Fibroblast of peridontal ligament (primary cell): Measurements from ENCODE around the gene PTPRM.
A peak's percentile ranks its signal among the peaks of the same experiment; 100 is the strongest.
"Not testable (repeated sequence)": the region's sequence is repeated elsewhere in the genome, so short reads cannot be mapped to it uniquely, and the experiment has no call there.

Experiments
- DNase-seq: peaks from one replicate; pipeline ENCODE4 v3.0.0-alpha.2; 2010; ENCODE audit errors: extremely low read depth

Gene PTPRM

GRCh38 chr18:7945882-7946281 lies 378.8 kb downstream of the PTPRM start:
- DNase-seq = peak; percentile 81

- peak; percentile 90 for DNase-seq
These were observed 379.7 kb downstream of the PTPRM start for GRCh38 chr18:7946734-7947377.

- DNase-seq = peak; percentile 15
These were observed 383.4 kb downstream of the PTPRM start for GRCh38 chr18:7950380-7951136.

GRCh38 chr18:7953095-7953958 lies 386.2 kb downstream of the PTPRM start:
- DNase-seq = no peak

- DNase-seq = peak; percentile 39
These were observed 387.1 kb downstream of the PTPRM start for GRCh38 chr18:7954238-7954637.

- DNase-seq = no peak
These were observed 388.1 kb downstream of the PTPRM start for GRCh38 chr18:7955175-7955574.

- no peak for DNase-seq
These were observed 390.2 kb downstream of the PTPRM start for GRCh38 chr18:7957297-7957696.

- peak; percentile 50 for DNase-seq
These were observed 391.2 kb downstream of the PTPRM start for GRCh38 chr18:7958081-7958896.

- DNase-seq = no peak
These were observed 391.7 kb downstream of the PTPRM start for GRCh38 chr18:7958897-7959146.

GRCh38 chr18:7966682-7967081 lies 399.6 kb downstream of the PTPRM start:
- DNase-seq = not testable (repeated sequence)

GRCh38 chr18:7974200-7974874 lies 407.2 kb downstream of the PTPRM start:
- no peak for DNase-seq

GRCh38 chr18:7977897-7978296 lies 410.8 kb downstream of the PTPRM start:
- no peak for DNase-seq

- no peak for DNase-seq
These were observed 411.7 kb downstream of the PTPRM start for GRCh38 chr18:7978834-7979233.

- DNase-seq = no peak
These were observed 412.6 kb downstream of the PTPRM start for GRCh38 chr18:7979714-7980113.

GRCh38 chr18:7980136-7980535 lies 413.0 kb downstream of the PTPRM start:
- no peak for DNase-seq

- DNase-seq = peak; percentile 15
These were observed 413.5 kb downstream of the PTPRM start for GRCh38 chr18:7980656-7981055.

GRCh38 chr18:7982216-7982615 lies 415.1 kb downstream of the PTPRM start:
- DNase-seq = no peak

GRCh38 chr18:7987284-7987976 lies 420.3 kb downstream of the PTPRM start:
- DNase-seq = peak; percentile 76

GRCh38 chr18:7990670-7991069 lies 423.6 kb downstream of the PTPRM start:
- DNase-seq = no peak

- DNase-seq = no peak
These were observed 434.7 kb downstream of the PTPRM start for GRCh38 chr18:8001711-8002301.
